K562 (cell line): Measurements from ENCODE around the gene CLPSL2. TPM values are rescaled to one million over a fixed set of nuclear protein-coding genes. Genes with fewer than 3 reads are reported as not detected.

Experiments used
- ARNT ChIP-seq, 2 experiments: fragments of 450-650 bp; IDR thresholded peaks; 2 replicates each; pipeline ENCODE4 v1.6.1; 2016; ENCODE audit warnings: mild to moderate bottlenecking in 1 of 2
- CBX1 ChIP-seq: sonication (generic); IDR thresholded peaks from 2 replicates; pipeline ENCODE4 v1.6.1; 2016; ENCODE audit warnings: antibody characterized with exemption, low read depth, mild to moderate bottlenecking
- COPS2 ChIP-seq: fragments of 450-650 bp; conservative IDR thresholded peaks from 2 replicates; pipeline ENCODE4 v1.6.1; 2016; ENCODE audit warnings: mild to moderate bottlenecking, moderate library complexity
- DDX20 ChIP-seq: fragments of 450-650 bp; IDR thresholded peaks from 2 replicates; pipeline ENCODE4 v1.6.1; 2016; ENCODE audit warnings: missing genetic modification characterization, low read depth, mild to moderate bottlenecking, missing compliant biosample characterization, moderate library complexity
- LARP7 ChIP-seq: fragments of 450-650 bp; IDR thresholded peaks from 2 replicates; pipeline ENCODE4 v1.6.1; 2016
- NONO ChIP-seq, 2 experiments: fragments of 200-400 bp in 1 of 2; fragments of 450-650 bp in 1 of 2; formaldehyde crosslinking in 1 of 2; IDR thresholded peaks; 2 replicates each; pipeline ENCODE4 v1.6.1; 2017; ENCODE audit warnings: low read depth in 2 of 2, mild to moderate bottlenecking in 2 of 2, moderate library complexity in 2 of 2, low read length in 1 of 2
- OTX1 ChIP-seq: fragments of 450-650 bp; formaldehyde crosslinking; IDR thresholded peaks from 2 replicates; pipeline ENCODE4 v1.4.0; 2022; ENCODE audit warnings: mild to moderate bottlenecking
- SPI1 ChIP-seq: IDR thresholded peaks from 2 replicates; pipeline ENCODE4 v1.6.1; 2011; ENCODE audit warnings: low read depth, low read length, control low read depth, borderline replicate concordance
- ZNF175 ChIP-seq: fragments of 200-800 bp; sonication (Bioruptor generic); IDR thresholded peaks from 2 replicates; pipeline ENCODE4 v1.6.1; 2016; ENCODE audit warnings: low read depth, mild to moderate bottlenecking, missing genetic modification characterization, missing compliant biosample characterization
- ZNF232 ChIP-seq: sonication (generic); formaldehyde crosslinking; IDR thresholded peaks from 2 replicates; pipeline ENCODE4 v1.8.0; 2022; ENCODE audit warnings: mild to moderate bottlenecking, missing genetic modification reagents
- ZNF324 ChIP-seq: fragments of 250-450 bp; sonication (Bioruptor Pico); IDR thresholded peaks from 2 replicates; pipeline ENCODE4 v1.4.0; 2020; ENCODE audit warnings: mild to moderate bottlenecking
- polyA plus RNA-seq, 8 experiments: library from polyadenylated mRNA; depleted of rRNA in 4 of 8; stranded (reverse) in 5 of 8; unstranded in 3 of 8; fragments of >200 nt; fragmentation: Nextera tagmentation in 2 of 8; fragmentation: Illumina TruSeq in 1 of 8; extraction: Ambion mirVana in 2 of 8; extraction: Trizol in 1 of 8; gene quantifications; 2 replicates each; pipeline versions ENCODE4 v1.2.1 to v1.2.3, GENCODE V29; 2011 to 2014; ENCODE audit warnings: inconsistent platforms in 1 of 8, missing spikeins in 1 of 8
- total RNA-seq, 7 experiments: library from RNA; depleted of rRNA in 6 of 7; stranded (reverse); fragments of >200 nt in 6 of 7; fragmentation: Illumina TruSeq in 2 of 7; extraction: Trizol in 2 of 7; gene quantifications; 2 replicates each; pipeline versions ENCODE4 v1.2.1 to v1.2.3, GENCODE V29; 2011 to 2021; ENCODE audit warnings: low replicate concordance in 1 of 7
- TF ChIP-seq, protein P1 (sequence below): fragments of 200-600 bp; sonication (generic); IDR thresholded peaks from one replicate; pipeline ENCODE4 v1.6.1; 2012; ENCODE audit warnings: mild to moderate bottlenecking, low read depth, low read length, inconsistent platforms
- TF ChIP-seq, protein P2 (sequence below): fragments of 250-450 bp; sonication (Bioruptor Pico); IDR thresholded peaks from 2 replicates; pipeline ENCODE4 v1.4.0; 2020; ENCODE audit warnings: mild to moderate bottlenecking, moderate library complexity

CLPSL2 gene
- total and polyA plus RNA-seq, 9 of the 15 experiments (the other 6 are each of a cell fraction or from before 2014, with no cell fraction given) = not detected

DNA sequence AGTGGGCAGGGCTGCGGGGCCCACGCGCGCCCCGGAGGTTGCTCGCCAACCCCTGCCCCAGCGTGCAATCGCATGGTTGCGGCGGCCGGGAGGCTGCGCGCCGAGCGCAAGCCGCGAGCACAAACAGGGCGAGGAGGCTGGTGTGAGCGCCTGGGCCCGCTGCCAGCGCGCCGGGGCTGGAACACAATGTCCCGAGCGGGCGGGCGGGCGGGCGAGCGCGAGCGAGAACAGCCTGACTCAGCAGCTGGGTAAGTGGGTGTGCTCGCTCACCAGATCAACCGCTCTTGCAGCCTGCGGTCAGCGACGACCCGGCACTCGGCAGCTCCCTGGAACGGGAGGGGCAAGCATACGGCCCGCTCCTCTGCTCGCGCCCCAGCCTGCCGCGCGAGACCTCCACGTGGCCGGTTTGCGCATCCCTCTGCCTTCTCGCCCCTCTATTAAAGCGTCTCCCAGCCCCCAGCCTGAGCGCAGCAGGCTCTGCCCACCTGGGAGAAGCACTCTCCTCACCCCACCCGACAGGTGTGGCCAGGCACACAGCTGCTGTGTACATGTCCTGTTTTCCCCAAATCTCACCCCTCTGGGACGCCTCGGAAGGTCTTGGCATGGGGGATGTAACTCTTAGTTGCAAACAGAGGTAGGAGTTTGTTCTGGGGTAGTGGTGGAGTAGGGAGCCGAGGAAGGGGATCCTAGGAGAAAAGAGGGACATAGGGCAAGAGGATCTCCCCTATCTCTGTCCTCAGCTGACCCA lies 48.3 kb upstream of the CLPSL2 start (continued):
- TF ChIP-seq, protein P1, sequence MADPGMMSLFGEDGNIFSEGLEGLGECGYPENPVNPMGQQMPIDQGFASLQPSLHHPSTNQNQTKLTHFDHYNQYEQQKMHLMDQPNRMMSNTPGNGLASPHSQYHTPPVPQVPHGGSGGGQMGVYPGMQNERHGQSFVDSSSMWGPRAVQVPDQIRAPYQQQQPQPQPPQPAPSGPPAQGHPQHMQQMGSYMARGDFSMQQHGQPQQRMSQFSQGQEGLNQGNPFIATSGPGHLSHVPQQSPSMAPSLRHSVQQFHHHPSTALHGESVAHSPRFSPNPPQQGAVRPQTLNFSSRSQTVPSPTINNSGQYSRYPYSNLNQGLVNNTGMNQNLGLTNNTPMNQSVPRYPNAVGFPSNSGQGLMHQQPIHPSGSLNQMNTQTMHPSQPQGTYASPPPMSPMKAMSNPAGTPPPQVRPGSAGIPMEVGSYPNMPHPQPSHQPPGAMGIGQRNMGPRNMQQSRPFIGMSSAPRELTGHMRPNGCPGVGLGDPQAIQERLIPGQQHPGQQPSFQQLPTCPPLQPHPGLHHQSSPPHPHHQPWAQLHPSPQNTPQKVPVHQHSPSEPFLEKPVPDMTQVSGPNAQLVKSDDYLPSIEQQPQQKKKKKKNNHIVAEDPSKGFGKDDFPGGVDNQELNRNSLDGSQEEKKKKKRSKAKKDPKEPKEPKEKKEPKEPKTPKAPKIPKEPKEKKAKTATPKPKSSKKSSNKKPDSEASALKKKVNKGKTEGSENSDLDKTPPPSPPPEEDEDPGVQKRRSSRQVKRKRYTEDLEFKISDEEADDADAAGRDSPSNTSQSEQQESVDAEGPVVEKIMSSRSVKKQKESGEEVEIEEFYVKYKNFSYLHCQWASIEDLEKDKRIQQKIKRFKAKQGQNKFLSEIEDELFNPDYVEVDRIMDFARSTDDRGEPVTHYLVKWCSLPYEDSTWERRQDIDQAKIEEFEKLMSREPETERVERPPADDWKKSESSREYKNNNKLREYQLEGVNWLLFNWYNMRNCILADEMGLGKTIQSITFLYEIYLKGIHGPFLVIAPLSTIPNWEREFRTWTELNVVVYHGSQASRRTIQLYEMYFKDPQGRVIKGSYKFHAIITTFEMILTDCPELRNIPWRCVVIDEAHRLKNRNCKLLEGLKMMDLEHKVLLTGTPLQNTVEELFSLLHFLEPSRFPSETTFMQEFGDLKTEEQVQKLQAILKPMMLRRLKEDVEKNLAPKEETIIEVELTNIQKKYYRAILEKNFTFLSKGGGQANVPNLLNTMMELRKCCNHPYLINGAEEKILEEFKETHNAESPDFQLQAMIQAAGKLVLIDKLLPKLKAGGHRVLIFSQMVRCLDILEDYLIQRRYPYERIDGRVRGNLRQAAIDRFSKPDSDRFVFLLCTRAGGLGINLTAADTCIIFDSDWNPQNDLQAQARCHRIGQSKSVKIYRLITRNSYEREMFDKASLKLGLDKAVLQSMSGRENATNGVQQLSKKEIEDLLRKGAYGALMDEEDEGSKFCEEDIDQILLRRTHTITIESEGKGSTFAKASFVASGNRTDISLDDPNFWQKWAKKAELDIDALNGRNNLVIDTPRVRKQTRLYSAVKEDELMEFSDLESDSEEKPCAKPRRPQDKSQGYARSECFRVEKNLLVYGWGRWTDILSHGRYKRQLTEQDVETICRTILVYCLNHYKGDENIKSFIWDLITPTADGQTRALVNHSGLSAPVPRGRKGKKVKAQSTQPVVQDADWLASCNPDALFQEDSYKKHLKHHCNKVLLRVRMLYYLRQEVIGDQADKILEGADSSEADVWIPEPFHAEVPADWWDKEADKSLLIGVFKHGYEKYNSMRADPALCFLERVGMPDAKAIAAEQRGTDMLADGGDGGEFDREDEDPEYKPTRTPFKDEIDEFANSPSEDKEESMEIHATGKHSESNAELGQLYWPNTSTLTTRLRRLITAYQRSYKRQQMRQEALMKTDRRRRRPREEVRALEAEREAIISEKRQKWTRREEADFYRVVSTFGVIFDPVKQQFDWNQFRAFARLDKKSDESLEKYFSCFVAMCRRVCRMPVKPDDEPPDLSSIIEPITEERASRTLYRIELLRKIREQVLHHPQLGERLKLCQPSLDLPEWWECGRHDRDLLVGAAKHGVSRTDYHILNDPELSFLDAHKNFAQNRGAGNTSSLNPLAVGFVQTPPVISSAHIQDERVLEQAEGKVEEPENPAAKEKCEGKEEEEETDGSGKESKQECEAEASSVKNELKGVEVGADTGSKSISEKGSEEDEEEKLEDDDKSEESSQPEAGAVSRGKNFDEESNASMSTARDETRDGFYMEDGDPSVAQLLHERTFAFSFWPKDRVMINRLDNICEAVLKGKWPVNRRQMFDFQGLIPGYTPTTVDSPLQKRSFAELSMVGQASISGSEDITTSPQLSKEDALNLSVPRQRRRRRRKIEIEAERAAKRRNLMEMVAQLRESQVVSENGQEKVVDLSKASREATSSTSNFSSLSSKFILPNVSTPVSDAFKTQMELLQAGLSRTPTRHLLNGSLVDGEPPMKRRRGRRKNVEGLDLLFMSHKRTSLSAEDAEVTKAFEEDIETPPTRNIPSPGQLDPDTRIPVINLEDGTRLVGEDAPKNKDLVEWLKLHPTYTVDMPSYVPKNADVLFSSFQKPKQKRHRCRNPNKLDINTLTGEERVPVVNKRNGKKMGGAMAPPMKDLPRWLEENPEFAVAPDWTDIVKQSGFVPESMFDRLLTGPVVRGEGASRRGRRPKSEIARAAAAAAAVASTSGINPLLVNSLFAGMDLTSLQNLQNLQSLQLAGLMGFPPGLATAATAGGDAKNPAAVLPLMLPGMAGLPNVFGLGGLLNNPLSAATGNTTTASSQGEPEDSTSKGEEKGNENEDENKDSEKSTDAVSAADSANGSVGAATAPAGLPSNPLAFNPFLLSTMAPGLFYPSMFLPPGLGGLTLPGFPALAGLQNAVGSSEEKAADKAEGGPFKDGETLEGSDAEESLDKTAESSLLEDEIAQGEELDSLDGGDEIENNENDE = no peak
- TF ChIP-seq CBX1 (peak; percentile 89), COPS2 (no peak), SPI1 (no peak), OTX1 (CRISPR knock-in tag) (0 out of 2 replicates have a peak, but pooled peaks have one; percentile 5), ARNT (IDR thresholded peaks at IDR 0.05) (peak in 1 of 2 experiments; percentile 51; a peak in 1 of 4 replicates), ZNF175 (CRISPR knock-in tag) (no peak), DDX20 (no peak), ZNF324 (CRISPR knock-in tag) (peak; percentile 64; the same call in 1 of the 2 replicates), ZNF232 (CRISPR knock-in tag) (no peak), LARP7 (peak; percentile 88; the same call in 1 of the 2 replicates), NONO (IDR thresholded peaks at IDR 0.05; ENCODE audit: low read depth in 2 of 2, low read length in 1 of 2) (0 out of 4 replicates have a peak, but pooled peaks of 1 of the 2 experiments have one; percentile 54)
- TF ChIP-seq, protein P2, sequence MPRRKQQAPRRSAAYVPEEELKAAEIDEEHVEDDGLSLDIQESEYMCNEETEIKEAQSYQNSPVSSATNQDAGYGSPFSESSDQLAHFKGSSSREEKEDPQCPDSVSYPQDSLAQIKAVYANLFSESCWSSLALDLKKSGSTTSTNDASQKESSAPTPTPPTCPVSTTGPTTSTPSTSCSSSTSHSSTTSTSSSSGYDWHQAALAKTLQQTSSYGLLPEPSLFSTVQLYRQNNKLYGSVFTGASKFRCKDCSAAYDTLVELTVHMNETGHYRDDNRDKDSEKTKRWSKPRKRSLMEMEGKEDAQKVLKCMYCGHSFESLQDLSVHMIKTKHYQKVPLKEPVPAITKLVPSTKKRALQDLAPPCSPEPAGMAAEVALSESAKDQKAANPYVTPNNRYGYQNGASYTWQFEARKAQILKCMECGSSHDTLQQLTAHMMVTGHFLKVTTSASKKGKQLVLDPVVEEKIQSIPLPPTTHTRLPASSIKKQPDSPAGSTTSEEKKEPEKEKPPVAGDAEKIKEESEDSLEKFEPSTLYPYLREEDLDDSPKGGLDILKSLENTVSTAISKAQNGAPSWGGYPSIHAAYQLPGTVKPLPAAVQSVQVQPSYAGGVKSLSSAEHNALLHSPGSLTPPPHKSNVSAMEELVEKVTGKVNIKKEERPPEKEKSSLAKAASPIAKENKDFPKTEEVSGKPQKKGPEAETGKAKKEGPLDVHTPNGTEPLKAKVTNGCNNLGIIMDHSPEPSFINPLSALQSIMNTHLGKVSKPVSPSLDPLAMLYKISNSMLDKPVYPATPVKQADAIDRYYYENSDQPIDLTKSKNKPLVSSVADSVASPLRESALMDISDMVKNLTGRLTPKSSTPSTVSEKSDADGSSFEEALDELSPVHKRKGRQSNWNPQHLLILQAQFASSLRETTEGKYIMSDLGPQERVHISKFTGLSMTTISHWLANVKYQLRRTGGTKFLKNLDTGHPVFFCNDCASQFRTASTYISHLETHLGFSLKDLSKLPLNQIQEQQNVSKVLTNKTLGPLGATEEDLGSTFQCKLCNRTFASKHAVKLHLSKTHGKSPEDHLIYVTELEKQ (CRISPR knock-in tag) = no peak
